Coronary artery (tissue), 2 donors: Measurements from ENCODE around the gene DOP1A.

Experiments used
- DNase-seq: peaks from one replicate; pipeline ENCODE4 v3.0.0-alpha.2; 2017; ENCODE audit warnings: low spot score
- H3K27ac ChIP-seq, 2 donors: fragments of 200-600 bp; sonication (generic); one replicate each; pipeline ENCODE4 v1.5.1; 2016 to 2019
- H3K4me3 ChIP-seq: fragments of 200-600 bp; sonication (generic); 2 replicates; pipeline ENCODE4 v1.5.1; 2016; ENCODE audit warnings: mild to moderate bottlenecking, moderate library complexity
- TF ChIP-seq, protein P1 (sequence below): fragments of 200-600 bp; sonication (generic); IDR thresholded peaks from one replicate; pipeline ENCODE4 v1.5.1; 2019; ENCODE audit warnings: antibody characterized with exemption

The DOP1A gene

GRCh38 chr6:83098589-83098988 lies 31.1 kb downstream of the DOP1A start:
- Histone ChIP-seq H3K27ac (no peak overlapping the region), H3K4me3 (no peak overlapping the region)
- TF ChIP-seq, protein P1, sequence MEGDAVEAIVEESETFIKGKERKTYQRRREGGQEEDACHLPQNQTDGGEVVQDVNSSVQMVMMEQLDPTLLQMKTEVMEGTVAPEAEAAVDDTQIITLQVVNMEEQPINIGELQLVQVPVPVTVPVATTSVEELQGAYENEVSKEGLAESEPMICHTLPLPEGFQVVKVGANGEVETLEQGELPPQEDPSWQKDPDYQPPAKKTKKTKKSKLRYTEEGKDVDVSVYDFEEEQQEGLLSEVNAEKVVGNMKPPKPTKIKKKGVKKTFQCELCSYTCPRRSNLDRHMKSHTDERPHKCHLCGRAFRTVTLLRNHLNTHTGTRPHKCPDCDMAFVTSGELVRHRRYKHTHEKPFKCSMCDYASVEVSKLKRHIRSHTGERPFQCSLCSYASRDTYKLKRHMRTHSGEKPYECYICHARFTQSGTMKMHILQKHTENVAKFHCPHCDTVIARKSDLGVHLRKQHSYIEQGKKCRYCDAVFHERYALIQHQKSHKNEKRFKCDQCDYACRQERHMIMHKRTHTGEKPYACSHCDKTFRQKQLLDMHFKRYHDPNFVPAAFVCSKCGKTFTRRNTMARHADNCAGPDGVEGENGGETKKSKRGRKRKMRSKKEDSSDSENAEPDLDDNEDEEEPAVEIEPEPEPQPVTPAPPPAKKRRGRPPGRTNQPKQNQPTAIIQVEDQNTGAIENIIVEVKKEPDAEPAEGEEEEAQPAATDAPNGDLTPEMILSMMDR: no peak
- no peak for DNase-seq

DNA sequence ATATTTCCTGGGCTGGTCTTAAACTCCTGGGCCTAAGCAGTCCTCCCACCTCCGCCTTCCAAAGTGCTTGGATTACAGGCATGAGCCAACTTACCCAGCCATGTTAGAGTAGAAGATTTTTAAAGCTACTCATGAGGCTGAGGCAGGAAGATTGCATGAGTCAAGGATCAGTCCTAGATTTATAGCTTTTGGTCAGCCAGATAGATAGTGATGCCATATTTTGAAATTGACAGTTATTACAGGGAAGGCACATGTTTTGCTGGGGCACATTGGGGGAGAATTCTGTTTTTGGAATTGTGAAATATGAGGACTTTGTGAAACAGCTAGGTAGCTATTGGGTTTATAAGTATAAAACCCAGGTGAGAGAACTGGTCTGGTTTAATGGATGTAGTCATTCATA lies 40.9 kb downstream of the DOP1A start:
- TF ChIP-seq, protein P1: no peak
- H3K27ac ChIP-seq: no peak overlapping the region

DNA sequence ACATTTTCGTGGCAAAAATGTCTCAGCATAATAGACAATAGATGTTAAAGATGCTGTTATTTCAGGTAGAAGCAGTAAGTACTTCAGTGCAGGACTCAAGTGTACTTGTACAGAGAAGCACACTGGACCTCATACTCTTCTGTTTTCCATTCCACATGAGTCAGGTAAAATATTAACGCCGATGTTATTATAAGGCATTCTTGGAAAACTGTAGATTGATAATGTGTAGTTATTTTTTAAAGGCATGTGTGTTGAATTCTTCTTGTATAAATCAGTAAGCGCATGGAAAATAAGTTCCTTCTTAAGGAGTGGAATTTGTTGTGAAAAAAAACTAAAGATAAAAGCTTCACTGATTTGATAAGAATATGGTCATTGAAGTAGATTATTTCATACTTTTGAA lies 45.8 kb downstream of the DOP1A start:
- DNase-seq: no peak

More for the DNA sequence above, 40.9 kb downstream of the DOP1A start:
- H3K4me3 ChIP-seq: no peak overlapping the region
- no peak for DNase-seq

GRCh38 chr6:83114164-83114563 lies 46.7 kb downstream of the DOP1A start:
- no peak for DNase-seq
- Histone ChIP-seq H3K4me3 (no peak overlapping the region), H3K27ac (no peak overlapping the region)
- TF ChIP-seq, protein P1: no peak

More for the DNA sequence above, 45.8 kb downstream of the DOP1A start:
- TF ChIP-seq, protein P1: no peak
- H3K4me3 ChIP-seq: no peak overlapping the region
- peak overlapping the region in 1 of 2 donors; percentile 4 for H3K27ac ChIP-seq

- Histone ChIP-seq H3K27ac (no peak overlapping the region), H3K4me3 (no peak overlapping the region)
- no peak for DNase-seq
- TF ChIP-seq, protein P1: no peak
Measured at GRCh38 chr6:83117802-83118201, 50.3 kb downstream of the DOP1A start.

GRCh38 chr6:83119742-83120300 lies 52.4 kb downstream of the DOP1A start:
- Histone ChIP-seq H3K27ac (no peak overlapping the region), H3K4me3 (no peak overlapping the region)
- TF ChIP-seq, protein P1: no peak
- DNase-seq: no peak

- no peak for DNase-seq
- Histone ChIP-seq H3K4me3 (no peak overlapping the region), H3K27ac (no peak overlapping the region)
- TF ChIP-seq, protein P1: no peak
Measured at GRCh38 chr6:83124553-83124952, 57.1 kb downstream of the DOP1A start.
